B cell (primary cell): ENCODE measurements around the gene PHC2. TPM values are rescaled to one million over a fixed set of nuclear protein-coding genes. Genes with fewer than 3 reads are reported as not detected.

ENCODE experiments used
- ATAC-seq: fragments of 200-7000 bp; cut with Tn5 transposase; one replicate; pipeline ENCODE4 v1.10.0; 2021; ENCODE audit warnings: low read depth, mild to moderate bottlenecking, moderate number of reproducible peaks, moderate library complexity
- CTCF ChIA-PET: fragments of 350-600 bp; sonication (Branson Sonifier 250); formaldehyde crosslinking; loops from one replicate; lab custom pipeline; 2021; ENCODE audit warnings: antibody characterized with exemption, inconsistent platforms; lab: Charles Lee
- POLR2A ChIA-PET: fragments of 350-600 bp; sonication (Branson Sonifier 250); formaldehyde crosslinking; loops from one replicate; lab custom pipeline; 2021; ENCODE audit warnings: antibody characterized with exemption; lab: Charles Lee
- DNase-seq: peaks from one replicate; pipeline ENCODE4 v3.0.0; 2013
- H2AFZ ChIP-seq: 2 replicates; pipeline ENCODE4 v1.6.1; 2012; ENCODE audit warnings: mild to moderate bottlenecking, low read depth, low read length; ENCODE audit not compliant: insufficient read depth, poor library complexity, severe bottlenecking
- H3K27ac ChIP-seq, 2 donors: 1 replicate in 1 of 2; 2 replicates in 1 of 2; pipeline ENCODE4 v1.5.1; 2012 to 2013; ENCODE audit warnings: low read length in 2 of 2, mild to moderate bottlenecking in 2 of 2, moderate library complexity in 1 of 2
- H3K27me3 ChIP-seq, 4 experiments: fragments of 200-600 bp in 1 of 4; sonication (generic) in 1 of 4; replicated peaks in 1 of 4; 1 replicate in 2 of 4; 2 replicates in 2 of 4; pipeline versions ENCODE4 v1.6.1 to v1.7.0; 2013 to 2016; ENCODE audit warnings: low read length in 3 of 4, mild to moderate bottlenecking in 2 of 4, mixed read lengths in 1 of 4, moderate library complexity in 1 of 4; ENCODE audit not compliant: insufficient read depth in 4 of 4, control insufficient read depth in 3 of 4; ENCODE audit errors: control extremely low read depth in 1 of 4
- H3K36me3 ChIP-seq, 2 experiments: replicated peaks in 1 of 2; 1 replicate in 1 of 2; 2 replicates in 1 of 2; pipeline versions ENCODE4 v1.6.1 to v1.7.1; 2013; ENCODE audit warnings: low read length in 1 of 2; ENCODE audit not compliant: insufficient read depth in 2 of 2, control insufficient read depth in 1 of 2; ENCODE audit errors: control extremely low read depth in 1 of 2, extremely low read depth in 1 of 2
- H3K4me1 ChIP-seq, 2 donors: fragments of 200-600 bp in 1 of 2; sonication (generic) in 1 of 2; 1 replicate in 1 of 2; 2 replicates in 1 of 2; pipeline versions ENCODE4 v1.5.1 to v1.6.1; 2013 to 2017; ENCODE audit warnings: low read length in 2 of 2; ENCODE audit not compliant: control insufficient read depth in 2 of 2, insufficient read depth in 2 of 2
- H3K4me2 ChIP-seq: replicated peaks from 2 replicates; pipeline ENCODE3; 2012; ENCODE audit warnings: mild to moderate bottlenecking, low read depth, low read length; ENCODE audit not compliant: poor library complexity, severe bottlenecking
- H3K4me3 ChIP-seq, 5 experiments: fragments of 200-600 bp in 1 of 5; sonication (generic) in 1 of 5; 1 replicate in 3 of 5; 2 replicates in 2 of 5; pipeline versions ENCODE4 v1.5.1 to v1.7.0; 2011 to 2016; ENCODE audit warnings: low read length in 4 of 5, mild to moderate bottlenecking in 4 of 5, low read depth in 2 of 5, control low read depth in 1 of 5, moderate library complexity in 1 of 5; ENCODE audit not compliant: insufficient read depth in 1 of 5; ENCODE audit errors: control extremely low read depth in 1 of 5, extremely low read depth in 1 of 5
- H3K79me2 ChIP-seq: fragments of 200-600 bp; sonication (generic); one replicate; pipeline ENCODE4 v1.6.0; 2016; ENCODE audit warnings: low read length; ENCODE audit not compliant: control insufficient read depth, insufficient read depth
- H3K9ac ChIP-seq: fragments of 200-600 bp; sonication (generic); 2 replicates; pipeline ENCODE4 v1.6.1; 2017; ENCODE audit warnings: mild to moderate bottlenecking, low read length, moderate library complexity
- H3K9me3 ChIP-seq, 3 donors: one replicate each; pipeline versions ENCODE4 v1.6.1 to v1.7.1; 2013; ENCODE audit warnings: low read length in 2 of 3; ENCODE audit not compliant: control insufficient read depth in 2 of 3, insufficient read depth in 1 of 3; ENCODE audit errors: control extremely low read depth in 1 of 3
- H4K20me1 ChIP-seq: 2 replicates; pipeline ENCODE4 v1.6.0; 2012; ENCODE audit warnings: mild to moderate bottlenecking, low read length; ENCODE audit not compliant: insufficient read depth, control insufficient read depth, poor library complexity, severe bottlenecking
- H3K27ac Mint-ChIP-seq: one replicate; pipeline ENCODE4 v1.8.0; 2021; ENCODE audit warnings: mixed read lengths
- H3K27me3 Mint-ChIP-seq: one replicate; pipeline ENCODE4 v1.8.0; 2021; ENCODE audit warnings: mixed read lengths
- H3K4me1 Mint-ChIP-seq: one replicate; pipeline ENCODE4 v1.8.0; 2021; ENCODE audit warnings: mixed read lengths
- H3K4me3 Mint-ChIP-seq: one replicate; pipeline ENCODE4 v1.8.0; 2021; ENCODE audit warnings: mixed read lengths
- H3K9me3 Mint-ChIP-seq: one replicate; pipeline ENCODE4 v1.8.0; 2022; ENCODE audit warnings: mixed read lengths; ENCODE audit not compliant: insufficient read depth
- CTCF ChIP-seq: fragments of 200-600 bp; IDR thresholded peaks from one replicate; pipeline ENCODE4 v1.8.0; 2022; ENCODE audit warnings: antibody characterized with exemption, mild to moderate bottlenecking
- EZH2 ChIP-seq: IDR thresholded peaks from 2 replicates; pipeline ENCODE4 v1.6.1; 2012; ENCODE audit warnings: borderline replicate concordance, low read depth, mild to moderate bottlenecking, moderate library complexity, low read length; ENCODE audit not compliant: insufficient read depth, poor library complexity, severe bottlenecking
- WGBS: methylation state at CpG from one replicate; pipeline ENCODE4 v1.1.5; 2013; ENCODE audit warnings: missing lambda C conversion rate; ENCODE audit not compliant: insufficient coverage; 5-methylcytosine and 5-hydroxymethylcytosine counted together
- intact Hi-C: fragments of 100-400 bp; cut with micrococcal nuclease; formaldehyde crosslinking; loops from one replicate; pipeline ENCODE4 v1.10.0; 2022
- polyA plus RNA-seq: library from polyadenylated mRNA; depleted of rRNA; stranded (reverse); fragments of >200 nt; gene quantifications from 2 replicates; pipeline ENCODE4 v1.2.3, GENCODE V29; 2012
- total RNA-seq, 2 donors: library from RNA; stranded (reverse); fragments of 120-200 nt in 1 of 2; gene quantifications; 1 replicate in 1 of 2; 2 replicates in 1 of 2; pipeline versions ENCODE4 v1.2.3 to v1.2.4, GENCODE V29; 2013 to 2022

Gene PHC2
- total and polyA plus RNA-seq, 2 donors (not counting 1 experiment from before 2014, with no cell fraction given) = 23.1 to 23.4 TPM

- ChIA-PET POLR2A (no interaction called here), CTCF (no interaction called here)
- Histone ChIP-seq H3K27ac (no peak overlapping the region), H3K27me3 (peaks cover 0 to 8% (median 2%) of the 10 kb centered on the region in 4 experiments), H3K4me1 (no peaks in the 10 kb centered on the region), H2AFZ (no peak overlapping the region), H3K79me2 (no peaks in the 10 kb centered on the region), H4K20me1 (no peaks in the 10 kb centered on the region), H3K4me2 (no peak overlapping the region), H3K4me3 (no peak overlapping the region), H3K9me3 (peaks cover 6 to 17% (median 11%) of the 10 kb centered on the region in 3 donors), H3K36me3 (no peaks in the 10 kb centered on the region), H3K9ac (no peak overlapping the region)
- Mint-ChIP-seq H3K4me3 (no peak overlapping the region), H3K9me3 (peaks cover 8% of the 10 kb centered on the region), H3K27me3 (peaks cover 36% of the 10 kb centered on the region), H3K27ac (no peak overlapping the region), H3K4me1 (no peaks in the 10 kb centered on the region)
- DNase-seq (no peak), ATAC-seq (no peak)
- no CpG with 5 or more reads among the region's 1 CpG for WGBS
- TF ChIP-seq EZH2 (no peak), CTCF (no peak)
- intact Hi-C loops = no loop called here
Measured at GRCh38 chr1:33418811-33419210, 12.1 kb downstream of the PHC2 start.

GRCh38 chr1:33414879-33415278, 16.0 kb downstream of the PHC2 start:
- ATAC-seq = no peak
- H4K20me1 ChIP-seq = no peaks in the 10 kb centered on the region
- TF ChIP-seq EZH2 = no peak
- peaks cover 8% of the 10 kb centered on the region for H3K9me3 Mint-ChIP-seq
- ChIA-PET CTCF (no interaction called here), POLR2A (no interaction called here)
- WGBS = 85% methylated on average over 5 of the region's 5 CpGs
- peaks cover 6 to 17% (median 11%) of the 10 kb centered on the region in 3 donors for H3K9me3 ChIP-seq
- intact Hi-C loops = no loop called here
- no peak overlapping the region for H3K4me3 Mint-ChIP-seq
- H3K27me3 Mint-ChIP-seq = peaks cover 22% of the 10 kb centered on the region
- H3K4me1 ChIP-seq = no peaks in the 10 kb centered on the region
- H3K9ac ChIP-seq = no peak overlapping the region
- no peak for DNase-seq
- H3K27ac ChIP-seq = no peak overlapping the region
- no peaks in the 10 kb centered on the region for H3K36me3 ChIP-seq
- no peak overlapping the region for H3K4me3 ChIP-seq
- H3K79me2 ChIP-seq = no peaks in the 10 kb centered on the region
- H3K4me2 ChIP-seq = no peak overlapping the region
- peaks cover 0 to 10% (median 7%) of the 10 kb centered on the region in 4 experiments for H3K27me3 ChIP-seq
- no peaks in the 10 kb centered on the region for H3K4me1 Mint-ChIP-seq
- H3K27ac Mint-ChIP-seq = no peak overlapping the region
- H2AFZ ChIP-seq = no peak overlapping the region
